ELR (cell line): ENCODE results near the gene RYR1.
"Not testable (repeated sequence)": the region's sequence is repeated elsewhere in the genome, so short reads cannot be mapped to it uniquely, and the experiment has no call there.

Experiments
- DNase-seq: peaks from one replicate; pipeline ENCODE4 v3.0.0-alpha.2; 2015; ENCODE audit warnings: low read depth

Gene RYR1

DNA sequence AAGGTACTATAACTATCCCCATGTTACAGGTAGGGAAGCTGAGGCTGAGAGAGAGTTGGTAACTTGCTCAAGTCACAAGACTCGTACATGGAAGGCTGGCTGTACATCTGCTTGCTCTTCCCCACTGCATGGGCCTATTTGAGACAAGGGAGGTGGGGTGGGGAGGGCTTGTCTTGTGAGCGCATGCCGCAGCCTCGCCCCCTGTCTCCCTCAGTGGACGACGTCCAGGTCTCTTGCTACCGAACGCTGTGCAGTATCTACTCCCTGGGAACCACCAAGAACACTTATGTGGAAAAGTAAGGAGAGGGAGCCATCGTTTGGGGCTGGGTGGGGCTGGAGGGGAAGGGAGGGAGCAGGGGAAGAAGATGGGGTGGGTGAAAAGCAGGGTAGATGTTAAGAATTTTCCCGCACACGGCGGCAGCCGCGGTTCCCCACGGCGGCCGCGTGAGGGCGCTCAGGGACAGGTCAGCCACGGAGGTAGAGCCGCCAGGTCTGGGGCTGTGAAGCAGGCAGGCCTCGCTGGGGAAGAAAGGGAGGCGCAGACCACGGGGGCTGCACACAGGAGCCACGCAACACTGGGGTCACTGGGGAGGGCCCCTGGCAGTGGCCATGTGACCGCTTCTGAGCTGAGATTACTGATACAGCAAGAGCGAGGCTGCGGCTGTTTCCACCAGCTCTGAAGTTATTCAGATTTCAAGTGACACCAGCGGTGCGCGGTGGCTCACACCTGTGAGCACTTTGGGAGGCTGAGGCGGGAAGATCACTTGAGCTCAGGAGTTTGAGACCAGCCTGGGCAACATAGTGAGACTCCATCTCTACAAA, 81.5 kb downstream of the RYR1 start:
- DNase-seq: peak; percentile 54

DNA sequence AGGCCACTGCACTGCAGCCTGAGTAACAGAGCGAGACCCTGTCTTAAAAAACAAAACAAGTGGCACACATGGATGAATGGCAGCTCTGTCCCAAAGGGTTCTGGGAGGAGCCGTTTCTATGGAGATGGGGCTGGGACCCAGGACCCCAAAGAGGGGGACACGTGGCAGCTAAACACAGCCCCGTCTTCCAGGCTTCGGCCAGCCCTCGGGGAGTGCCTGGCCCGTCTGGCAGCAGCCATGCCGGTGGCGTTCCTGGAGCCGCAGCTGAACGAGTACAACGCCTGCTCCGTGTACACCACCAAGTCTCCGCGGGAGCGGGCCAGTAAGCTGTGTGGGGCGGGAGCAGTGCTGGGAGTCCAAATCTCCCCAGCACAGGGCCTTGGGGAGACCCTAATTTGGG, 82.4 kb downstream of the RYR1 start:
- DNase-seq: no peak

- DNase-seq: no peak
Observed at GRCh38 chr19:38516802-38517201, 83.3 kb downstream of the RYR1 start.

GRCh38 chr19:38517321-38517720, 83.8 kb downstream of the RYR1 start:
- no peak for DNase-seq

DNA sequence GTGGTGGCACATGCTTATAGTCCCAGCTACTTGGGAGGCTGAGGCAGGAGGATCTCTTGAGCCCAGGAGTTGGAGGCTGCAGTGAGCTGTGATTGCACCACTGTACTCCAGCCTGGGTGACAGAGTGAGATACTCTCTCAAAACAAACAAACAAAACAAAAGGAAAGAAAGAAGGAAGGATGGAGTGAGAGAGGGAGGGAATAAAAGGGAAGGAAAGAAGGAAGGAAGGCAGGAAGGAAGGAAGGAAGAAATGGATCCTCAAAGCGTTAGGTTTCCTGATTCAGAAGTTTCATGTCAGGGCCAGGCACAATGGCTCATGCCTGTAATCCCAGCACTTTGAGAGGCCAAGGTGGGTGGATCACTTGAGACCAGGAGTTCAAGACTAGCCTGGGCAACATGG, 84.5 kb downstream of the RYR1 start:
- DNase-seq: not testable (repeated sequence)

DNA sequence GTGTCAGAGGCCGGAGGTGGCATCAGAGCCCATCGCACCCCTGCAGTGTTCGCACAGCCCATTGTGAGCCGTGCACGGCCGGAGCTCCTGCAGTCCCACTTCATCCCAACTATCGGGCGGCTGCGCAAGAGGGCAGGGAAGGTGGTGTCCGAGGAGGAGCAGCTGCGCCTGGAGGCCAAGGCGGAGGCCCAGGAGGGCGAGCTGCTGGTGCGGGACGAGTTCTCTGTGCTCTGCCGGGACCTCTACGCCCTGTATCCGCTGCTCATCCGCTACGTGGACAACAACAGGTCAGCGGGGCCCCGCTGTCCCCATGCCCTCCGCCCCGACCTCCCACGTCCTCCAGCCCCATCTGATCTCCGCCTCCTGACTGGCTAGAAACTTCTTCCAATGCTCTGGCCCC, 85.7 kb downstream of the RYR1 start:
- DNase-seq: no peak

DNA sequence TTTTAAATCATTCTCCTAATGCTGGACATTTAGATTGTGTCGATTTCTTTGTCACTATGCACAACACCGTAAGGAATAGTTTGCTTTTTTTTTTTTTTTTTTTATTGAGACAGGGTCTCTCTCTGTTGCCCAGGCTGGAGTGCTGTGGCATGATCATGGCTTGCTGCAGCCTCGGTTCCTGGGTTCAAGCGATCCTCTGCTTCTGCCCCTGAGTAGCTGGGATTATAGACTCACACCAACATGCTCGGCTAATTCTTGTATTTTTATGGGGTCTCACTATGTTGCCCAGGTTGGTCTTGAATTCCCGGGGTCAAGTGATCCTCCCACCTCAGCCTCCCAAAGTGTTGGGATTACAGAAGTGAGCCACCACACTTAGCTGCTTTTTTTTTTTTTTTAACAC, 86.5 kb downstream of the RYR1 start:
- no peak for DNase-seq

DNA sequence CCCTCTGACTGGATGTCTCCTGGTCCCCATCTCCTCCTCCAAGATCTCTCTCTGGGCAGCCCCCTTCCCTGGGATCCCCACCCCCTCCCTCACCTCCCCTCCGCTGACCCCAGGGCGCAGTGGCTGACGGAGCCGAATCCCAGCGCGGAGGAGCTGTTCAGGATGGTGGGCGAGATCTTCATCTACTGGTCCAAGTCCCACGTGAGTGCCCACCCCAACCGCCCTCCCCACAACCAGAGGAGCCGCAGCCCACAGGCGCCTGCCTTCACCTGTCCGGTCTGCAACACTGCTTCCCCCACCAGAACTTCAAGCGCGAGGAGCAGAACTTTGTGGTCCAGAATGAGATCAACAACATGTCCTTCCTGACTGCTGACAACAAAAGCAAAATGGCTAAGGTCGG, 89.4 kb downstream of the RYR1 start:
- no peak for DNase-seq

DNA sequence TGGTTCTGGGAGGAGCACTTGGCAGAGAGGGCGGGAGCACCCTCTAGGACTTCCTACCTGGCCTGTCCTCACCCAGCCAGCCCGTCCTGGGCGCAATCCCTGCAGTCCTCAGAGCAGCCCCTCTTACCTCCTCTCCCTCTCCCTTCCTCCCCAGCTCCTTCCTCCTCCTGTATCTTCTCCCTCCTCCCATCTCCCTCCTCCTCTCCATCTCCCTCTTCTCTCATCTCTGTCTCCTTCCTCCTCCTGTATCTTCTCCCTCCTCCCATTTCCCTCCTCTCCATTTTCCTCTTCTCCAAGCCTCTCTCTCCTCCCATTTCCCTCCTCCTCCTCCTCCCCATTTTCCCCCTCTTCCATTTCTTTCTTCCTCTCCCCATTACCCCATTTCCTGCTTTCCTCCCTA, 89.8 kb downstream of the RYR1 start:
- no peak for DNase-seq

DNA sequence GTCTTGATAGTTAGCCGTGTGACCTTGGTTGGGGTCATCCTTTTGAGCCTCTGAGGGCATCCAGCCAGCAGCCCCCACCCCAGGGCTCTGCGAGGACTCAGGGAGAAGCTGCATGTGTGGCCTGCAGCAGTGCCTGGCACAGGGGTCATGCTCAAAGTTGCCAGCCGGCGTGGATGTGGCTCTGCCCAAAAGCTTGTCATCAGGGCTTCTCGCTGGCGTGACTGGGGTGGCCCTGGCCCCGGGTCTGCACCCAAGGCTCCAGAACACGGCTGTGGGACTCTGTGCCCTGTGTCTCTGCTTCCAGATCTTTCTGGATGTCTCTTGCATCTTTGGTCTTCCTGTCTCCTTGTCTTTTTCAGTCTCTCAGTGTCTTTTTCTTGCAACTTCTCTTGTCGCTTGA, 90.9 kb downstream of the RYR1 start:
- DNase-seq: no peak

DNA sequence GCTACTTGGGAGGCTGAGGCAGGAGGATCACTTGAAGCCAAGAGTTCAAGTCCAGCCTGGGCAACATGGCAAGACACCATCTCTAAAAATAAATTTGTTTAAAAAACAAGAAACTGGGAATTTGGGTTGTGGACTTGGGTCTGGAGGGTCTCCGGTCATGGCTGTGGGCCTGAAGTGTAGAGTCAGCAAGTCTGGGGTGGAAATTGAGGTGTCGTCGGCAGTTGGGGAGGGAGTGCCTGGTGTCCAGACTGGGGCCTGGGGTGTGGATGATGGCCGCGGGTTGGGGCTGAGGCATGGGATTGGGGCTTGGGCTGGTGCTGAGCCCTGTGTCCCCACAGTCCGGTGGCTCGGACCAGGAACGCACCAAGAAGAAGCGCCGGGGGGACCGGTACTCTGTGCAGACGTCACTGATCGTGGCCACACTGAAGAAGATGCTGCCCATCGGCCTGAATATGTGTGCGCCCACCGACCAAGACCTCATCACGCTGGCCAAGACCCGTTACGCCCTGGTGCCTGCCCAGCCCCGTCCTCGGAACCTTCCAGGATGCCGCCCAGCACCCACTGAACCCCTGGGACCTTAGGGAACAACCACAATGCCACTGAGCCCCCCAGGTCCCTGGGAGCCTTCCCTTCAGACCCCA, 91.6 kb downstream of the RYR1 start:
- DNase-seq: no peak

GRCh38 chr19:38526430-38526829, 92.9 kb downstream of the RYR1 start:
- DNase-seq: no peak

DNA sequence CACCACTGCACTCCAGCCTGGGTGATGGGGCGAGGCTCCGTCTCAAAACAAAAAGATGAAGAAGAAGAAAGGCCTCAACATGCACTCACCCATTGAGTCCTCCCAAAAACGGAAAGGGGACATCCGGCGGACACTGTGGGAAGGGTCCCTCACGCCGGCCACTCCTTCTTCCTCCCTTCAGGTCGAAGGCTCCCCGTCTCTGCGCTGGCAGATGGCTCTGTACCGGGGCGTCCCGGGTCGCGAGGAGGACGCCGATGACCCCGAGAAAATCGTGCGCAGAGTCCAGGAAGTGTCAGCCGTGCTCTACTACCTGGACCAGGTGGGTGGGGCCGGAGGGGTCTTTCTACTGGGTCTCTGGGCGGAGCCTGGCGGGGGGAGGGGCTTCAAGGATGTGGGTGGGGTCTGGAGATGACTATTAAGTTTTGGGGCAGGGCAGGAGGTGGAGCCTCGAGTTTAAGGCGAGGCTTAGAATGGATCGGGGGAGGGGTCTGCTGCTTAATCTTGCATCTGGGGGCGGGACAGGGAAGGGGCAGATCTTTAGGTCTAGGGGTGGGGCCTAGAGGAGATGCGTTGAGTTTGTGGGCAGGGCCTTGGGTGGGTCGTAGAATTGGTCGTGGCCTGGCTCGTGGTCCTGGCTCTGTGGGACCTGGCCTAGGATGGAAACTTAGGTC, 94.1 kb downstream of the RYR1 start:
- no peak for DNase-seq

- no peak for DNase-seq
Observed at GRCh38 chr19:38528213-38528755, 94.8 kb downstream of the RYR1 start.

GRCh38 chr19:38528931-38529330, 95.4 kb downstream of the RYR1 start:
- no peak for DNase-seq

- DNase-seq: no peak
Observed at GRCh38 chr19:38531515-38531914, 98.0 kb downstream of the RYR1 start.

DNA sequence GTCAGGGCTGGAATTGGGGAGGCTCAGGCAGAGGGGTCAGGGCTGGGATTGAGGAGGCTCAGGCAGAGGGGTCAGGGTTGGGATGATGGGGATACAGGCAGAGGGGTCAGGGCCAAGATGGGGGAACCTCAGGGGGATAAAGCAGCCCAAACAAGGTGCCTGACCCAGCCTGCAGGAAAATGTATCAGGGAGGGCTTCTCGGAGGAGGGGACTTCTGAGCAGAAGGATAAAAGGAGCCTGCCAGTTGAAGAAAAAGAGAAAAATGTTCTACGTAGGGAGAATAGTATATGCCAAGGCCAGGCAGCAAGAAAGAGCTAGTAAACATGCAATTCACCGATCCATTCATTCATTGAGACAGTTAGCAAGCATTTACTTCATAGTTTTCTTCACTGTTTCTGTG, 99.4 kb downstream of the RYR1 start:
- DNase-seq: no peak

DNA sequence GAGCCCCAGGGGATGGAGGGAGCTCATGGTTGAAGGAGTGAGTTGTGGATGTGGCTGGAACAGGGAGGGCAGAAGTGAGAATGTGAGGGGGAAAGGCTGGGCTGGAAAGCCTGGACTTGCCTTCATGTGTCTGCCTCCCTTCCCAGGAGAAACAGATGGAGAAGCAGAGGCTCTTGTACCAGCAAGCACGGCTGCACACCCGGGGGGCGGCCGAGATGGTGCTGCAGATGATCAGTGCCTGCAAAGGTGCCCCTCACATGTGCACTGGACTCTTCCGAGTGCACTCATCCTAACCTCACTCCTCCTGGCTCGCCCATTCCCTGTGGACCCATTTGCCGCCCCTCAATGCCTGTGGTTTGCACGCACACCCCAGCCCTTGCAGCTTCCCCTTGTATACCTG, 101.1 kb downstream of the RYR1 start:
- no peak for DNase-seq

GRCh38 chr19:38535212-38535611, 101.7 kb downstream of the RYR1 start:
- no peak for DNase-seq

DNA sequence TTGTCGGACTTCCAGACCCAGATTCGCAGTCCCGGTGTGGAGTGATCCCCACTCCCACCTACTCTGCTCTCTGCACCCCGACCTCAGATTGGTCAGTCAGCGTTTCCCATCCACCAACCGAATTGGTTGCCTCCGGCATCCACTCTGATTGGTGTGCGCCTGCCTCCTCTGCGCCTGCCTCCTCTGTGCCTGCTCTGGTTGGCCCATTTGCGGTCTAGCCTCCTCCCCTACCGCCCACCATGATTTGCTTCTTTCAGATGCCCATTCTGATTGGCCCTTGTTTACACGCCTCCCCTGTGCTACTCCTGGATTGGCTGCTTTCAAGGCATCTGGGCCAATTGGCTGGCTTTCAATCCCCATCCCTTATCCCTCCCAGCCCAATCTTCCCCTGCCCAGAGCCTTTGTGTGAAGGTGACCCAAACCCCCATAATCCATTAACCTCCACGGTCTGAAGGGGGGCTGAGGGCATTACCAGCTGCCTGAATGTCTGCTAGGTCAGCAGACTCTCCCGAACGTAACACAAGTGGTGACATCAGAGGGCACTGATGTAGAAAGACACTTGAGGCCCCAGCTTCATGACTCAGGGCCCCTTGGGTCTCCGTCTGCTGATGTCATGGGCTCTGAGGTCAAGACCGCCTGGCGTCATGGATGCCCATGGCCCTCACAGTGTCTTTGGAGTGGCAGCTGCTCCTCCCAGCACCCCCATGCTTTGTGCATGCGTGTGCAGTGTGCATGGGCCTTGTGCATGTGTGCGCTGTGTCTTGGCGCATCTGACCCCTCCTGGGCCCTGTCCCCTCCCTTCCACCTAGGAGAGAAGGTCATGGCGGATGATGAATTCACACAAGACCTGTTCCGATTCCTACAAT, 103.8 kb downstream of the RYR1 start:
- no peak for DNase-seq

- no peak for DNase-seq
Observed at GRCh38 chr19:38538386-38538785, 104.9 kb downstream of the RYR1 start.
